OCI-LY3 (cell line): ENCODE data around the gene ECHS1.

ENCODE experiments used
- H2AFZ ChIP-seq: fragments of 200-600, 300-600 bp; shearing (Covaris generic); 2 replicates; pipeline ENCODE4 v1.6.0; 2014; ENCODE audit warnings: antibody characterized with exemption, low read depth, low read length
- H3K27ac ChIP-seq: fragments of 200-600, 300-600 bp; sonication (generic); 2 replicates; pipeline ENCODE4 v1.5.1; 2014; ENCODE audit warnings: mild to moderate bottlenecking, low read length, moderate library complexity, mixed read lengths
- H3K27me3 ChIP-seq: fragments of 200-600, 300-600 bp; sonication (generic); 2 replicates; pipeline ENCODE4 v1.6.1; 2014; ENCODE audit warnings: low read depth, low read length, mixed read lengths
- H3K36me3 ChIP-seq: fragments of 200-600, 300-600 bp; sonication (generic); replicated peaks from 2 replicates; pipeline ENCODE3; 2014; ENCODE audit warnings: low read depth, low read length, mixed read lengths
- H3K4me1 ChIP-seq: fragments of 300-600, 200-600 bp; sonication (generic); 2 replicates; pipeline ENCODE4 v1.6.1; 2014; ENCODE audit warnings: low read length, mixed read lengths
- H3K4me2 ChIP-seq: fragments of 200-600, 300-600 bp; sonication (generic); 2 replicates; pipeline ENCODE4 v1.6.1; 2014; ENCODE audit warnings: low read length, mixed read lengths
- H3K4me3 ChIP-seq: fragments of 300-600, 200-600 bp; sonication (generic); 2 replicates; pipeline ENCODE4 v1.5.1; 2014; ENCODE audit warnings: antibody characterized with exemption, mild to moderate bottlenecking, low read length, moderate library complexity
- H3K79me2 ChIP-seq: fragments of 300-600, 200-600 bp; shearing (Covaris generic); 2 replicates; pipeline ENCODE4 v1.6.1; 2014; ENCODE audit warnings: mild to moderate bottlenecking, low read length, mixed read lengths
- H3K9ac ChIP-seq: fragments of 300-600, 200-600 bp; shearing (Covaris generic); 2 replicates; pipeline ENCODE4 v1.6.0; 2014; ENCODE audit warnings: mild to moderate bottlenecking, low read length, moderate library complexity
- H3K9me3 ChIP-seq: fragments of 200-600, 300-600 bp; shearing (Covaris generic); 2 replicates; pipeline ENCODE4 v1.6.1; 2014; ENCODE audit warnings: low read length, mixed read lengths; ENCODE audit not compliant: insufficient read depth
- H4K20me1 ChIP-seq: fragments of 200-600, 300-600 bp; sonication (generic); 2 replicates; pipeline ENCODE4 v1.6.1; 2016; ENCODE audit warnings: low read length, mixed read lengths; ENCODE audit not compliant: insufficient read depth
- CTCF ChIP-seq: fragments of 200-600, 300-600 bp; sonication (generic); IDR thresholded peaks from 2 replicates; pipeline ENCODE4 v1.5.1; 2014; ENCODE audit warnings: antibody characterized with exemption, low read length, low read depth
- EZH2phosphoT487 ChIP-seq: fragments of 200-600 bp; shearing (Covaris generic); IDR thresholded peaks from 2 replicates; pipeline ENCODE4 v1.6.1; 2018; ENCODE audit warnings: antibody characterized with exemption, mixed run types, low read depth

ECHS1 gene

GRCh38 chr10:133397938-133398337 lies 24.8 kb upstream of the ECHS1 start:
- Histone ChIP-seq H2AFZ (no peak overlapping the region), H3K36me3 (peaks cover 13% of the 10 kb centered on the region), H3K4me1 (peaks cover 12% of the 10 kb centered on the region), H3K27ac (no peak overlapping the region), H3K4me3 (no peak overlapping the region), H3K9me3 (no peaks in the 10 kb centered on the region), H3K4me2 (no peak overlapping the region), H3K9ac (no peak overlapping the region), H3K79me2 (peaks cover 22% of the 10 kb centered on the region), H3K27me3 (no peaks in the 10 kb centered on the region), H4K20me1 (no peaks in the 10 kb centered on the region)
- no peak for TF ChIP-seq EZH2phosphoT487
- TF ChIP-seq CTCF, result no peak

- Histone ChIP-seq H3K9me3 (no peaks in the 10 kb centered on the region), H3K4me1 (peaks cover 29% of the 10 kb centered on the region), H3K79me2 (peaks cover 22% of the 10 kb centered on the region), H3K4me2 (no peak overlapping the region), H3K27me3 (no peaks in the 10 kb centered on the region), H3K4me3 (no peak overlapping the region), H3K36me3 (peaks cover 13% of the 10 kb centered on the region), H2AFZ (no peak overlapping the region), H3K27ac (no peak overlapping the region), H4K20me1 (no peaks in the 10 kb centered on the region), H3K9ac (no peak overlapping the region)
- TF ChIP-seq EZH2phosphoT487 (no peak), CTCF (no peak)
Observed at GRCh38 chr10:133396035-133396624, 23.0 kb upstream of the ECHS1 start.

DNA sequence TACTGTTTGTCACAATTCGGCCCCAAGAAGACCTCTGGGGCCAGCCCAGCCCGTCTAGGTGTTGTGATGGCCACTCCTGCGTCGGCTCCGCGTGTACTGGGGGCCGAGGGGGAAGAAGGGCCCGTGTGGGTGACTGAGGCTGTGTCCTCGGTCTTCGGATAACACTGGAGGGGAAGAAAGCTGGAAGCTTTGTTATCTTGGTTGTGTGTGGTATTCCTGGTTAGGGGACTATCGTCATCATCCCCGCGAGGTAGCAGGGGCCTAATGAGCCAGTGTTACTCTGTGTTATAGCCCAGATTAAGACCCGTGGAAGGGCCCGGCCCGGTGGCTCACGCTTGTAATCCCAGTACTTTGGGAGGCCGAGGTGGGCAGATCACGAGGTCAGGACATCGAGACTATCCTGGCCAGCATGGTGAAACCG lies 21.7 kb upstream of the ECHS1 start:
- peak overlapping the region; percentile 74 for H3K27ac ChIP-seq
- H3K79me2 ChIP-seq, result peaks cover 22% of the 10 kb centered on the region
- TF ChIP-seq CTCF, result no peak
- no peak for TF ChIP-seq EZH2phosphoT487

DNA sequence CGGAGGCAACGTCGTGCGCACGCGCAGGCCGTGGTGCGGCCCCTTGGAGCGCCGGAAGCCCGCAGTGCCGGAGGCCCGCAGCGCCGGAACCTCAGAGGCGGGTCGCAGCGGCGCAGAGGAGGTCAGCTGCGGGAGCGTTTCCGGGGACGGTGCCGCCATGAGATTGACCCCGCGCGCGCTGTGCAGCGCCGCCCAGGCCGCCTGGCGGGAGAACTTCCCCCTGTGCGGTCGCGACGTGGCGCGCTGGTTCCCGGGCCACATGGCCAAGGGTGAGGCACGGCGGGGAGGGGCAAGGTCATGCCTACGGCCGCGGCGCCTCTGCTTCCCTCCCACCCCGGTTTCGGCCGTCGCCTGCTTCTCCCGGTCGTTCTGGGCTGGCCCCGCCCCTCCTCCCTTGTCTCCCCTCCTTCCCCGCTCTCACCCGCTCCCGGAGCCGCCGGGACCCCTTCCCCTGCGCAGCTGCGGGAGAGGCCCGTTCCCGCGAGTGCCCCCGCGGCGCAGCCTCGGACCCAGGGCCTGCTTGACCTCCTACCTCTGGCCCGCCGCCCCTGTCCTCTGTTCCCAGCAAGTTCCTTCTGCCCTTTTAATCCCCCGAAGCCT lies 21.0 kb upstream of the ECHS1 start, which contains the start of gene MTG1:
Gene MTG1 (plus strand): TSS at position 94 of the 600 bp plus-strand sequence. CDS start 64 bp downstream, at position 158.
- Histone ChIP-seq H4K20me1 (no peaks in the 10 kb centered on the region), H3K4me2 (peak within 1 kb of the TSS; percentile 82), H3K27ac (peak within 1 kb of the TSS; percentile 74), H2AFZ (no peak within 1 kb of the TSS; the same call in 1 of the 2 replicates), H3K79me2 (peaks cover 22% of the 10 kb centered on the region), H3K9me3 (no peaks in the 10 kb centered on the region), H3K27me3 (no peaks in the 10 kb centered on the region), H3K9ac (peak within 1 kb of the TSS; percentile 100), H3K36me3 (peaks cover 8% of the 10 kb centered on the region), H3K4me3 (peak within 1 kb of the TSS; percentile 98), H3K4me1 (peaks cover 41% of the 10 kb centered on the region)
- no peak for TF ChIP-seq CTCF
- no peak for TF ChIP-seq EZH2phosphoT487

More for the DNA sequence above, 21.7 kb upstream of the ECHS1 start:
- Histone ChIP-seq H2AFZ (no peak overlapping the region), H3K27me3 (no peaks in the 10 kb centered on the region), H3K4me2 (peak overlapping the region; percentile 82), H3K9ac (peak overlapping the region; percentile 100), H3K4me1 (peaks cover 37% of the 10 kb centered on the region), H3K9me3 (no peaks in the 10 kb centered on the region), H3K4me3 (peak overlapping the region; percentile 98), H3K36me3 (peaks cover 8% of the 10 kb centered on the region), H4K20me1 (no peaks in the 10 kb centered on the region)
